Left lung (tissue), 10 donors: ENCODE results near the gene DAB2IP. TPM values are rescaled to one million over a fixed set of nuclear protein-coding genes. Genes with fewer than 3 reads are reported as not detected.

Experiments
- ATAC-seq: fragments of 200-7000 bp; cut with Tn5 transposase; one replicate; pipeline ENCODE4 v1.9.1; 2020; ENCODE audit warnings: moderate library complexity
- DNase-seq, 4 donors: peaks; one replicate each; pipeline ENCODE4 v3.0.0-alpha.2; 2013 to 2020
- H3K27ac ChIP-seq, 2 donors: fragments of 200-600 bp; sonication (generic) in 1 of 2; one replicate each; pipeline versions ENCODE4 v1.5.0 to v1.8.0; 2020 to 2021
- H3K27me3 ChIP-seq, 2 donors: fragments of 200-600 bp; sonication (generic) in 1 of 2; one replicate each; pipeline versions ENCODE4 v1.5.0 to v1.8.0; 2020 to 2021
- H3K36me3 ChIP-seq, 2 donors: fragments of 200-600 bp; sonication (generic) in 1 of 2; one replicate each; pipeline versions ENCODE4 v1.5.0 to v1.8.0; 2020 to 2021
- H3K4me1 ChIP-seq, 2 donors: fragments of 200-600 bp; one replicate each; pipeline ENCODE4 v1.8.0; 2021
- H3K4me3 ChIP-seq, 2 donors: fragments of 200-600 bp; sonication (generic) in 1 of 2; one replicate each; pipeline versions ENCODE4 v1.5.0 to v1.8.0; 2020 to 2021; ENCODE audit warnings: mild to moderate bottlenecking in 1 of 2
- H3K9me3 ChIP-seq, 2 donors: fragments of 200-600 bp; sonication (generic) in 1 of 2; one replicate each; pipeline versions ENCODE4 v1.5.0 to v1.8.0; 2020 to 2021
- intact Hi-C, 2 donors: fragments of 100-400 bp; cut with DNase I; formaldehyde crosslinking; loops; one replicate each; pipeline versions ENCODE4 v1.11.2 to v1.14.2; 2022
- polyA plus RNA-seq, 6 donors: library from polyadenylated mRNA; unstranded; fragments of 120-200 nt; gene quantifications; one replicate each; pipeline ENCODE4 v1.2.1, GENCODE V29; 2013; ENCODE audit not compliant: insufficient read length in 6 of 6
- total RNA-seq, 2 donors: library from RNA; stranded (reverse); fragmentation: NEBNext Ultra II Directional; extraction: Animal tissue kit (Norgen Biotek cat#: 25700); gene quantifications; one replicate each; pipeline ENCODE4 v1.2.1, GENCODE V29; 2021
- TF ChIP-seq, protein P1 (sequence below), 2 donors: fragments of 200-600 bp; sonication (generic) in 1 of 2; IDR thresholded peaks; one replicate each; pipeline versions ENCODE4 v1.5.0 to v1.8.0; 2021; ENCODE audit warnings: antibody characterized with exemption in 2 of 2
- donor health status: DM: no; HTN: yes; CAD: no.
- donor health status: DM: no; HTN: no; CAD: no.

The DAB2IP gene
- total and polyA plus RNA-seq, 8 donors: 25.0 to 53.4 (median 34.6) TPM

DNA sequence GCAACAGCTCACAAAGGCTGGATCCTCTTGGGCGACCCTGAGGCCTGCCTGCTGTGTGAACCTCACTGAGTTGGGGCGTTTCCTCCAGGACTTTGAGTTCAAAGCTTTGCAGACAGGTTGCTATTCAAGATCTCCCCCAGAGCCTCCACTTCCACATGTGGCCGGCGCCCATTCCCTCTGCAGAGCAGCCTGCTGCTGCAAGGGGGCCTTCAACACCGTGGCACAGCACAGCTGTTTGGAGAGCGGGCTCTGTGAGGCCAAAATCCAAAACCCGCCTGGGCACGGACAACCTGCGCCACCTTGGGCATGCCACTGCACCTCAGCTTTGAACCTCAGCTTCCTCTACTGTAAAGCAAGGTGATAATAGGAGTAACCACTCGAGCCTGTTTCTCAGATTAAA lies 160.3 kb downstream of the DAB2IP start:
- Histone ChIP-seq H3K27me3 (no peaks in the 10 kb centered on the region), H3K27ac (no peak overlapping the region), H3K4me3 (no peak overlapping the region), H3K36me3 (no peaks in the 10 kb centered on the region), H3K9me3 (no peaks in the 10 kb centered on the region), H3K4me1 (no peaks in the 10 kb centered on the region)
- ATAC-seq (no peak), DNase-seq (peak in 1 of 4 donors; percentile 71)
- intact Hi-C loops: no loop called here
- TF ChIP-seq, protein P1, sequence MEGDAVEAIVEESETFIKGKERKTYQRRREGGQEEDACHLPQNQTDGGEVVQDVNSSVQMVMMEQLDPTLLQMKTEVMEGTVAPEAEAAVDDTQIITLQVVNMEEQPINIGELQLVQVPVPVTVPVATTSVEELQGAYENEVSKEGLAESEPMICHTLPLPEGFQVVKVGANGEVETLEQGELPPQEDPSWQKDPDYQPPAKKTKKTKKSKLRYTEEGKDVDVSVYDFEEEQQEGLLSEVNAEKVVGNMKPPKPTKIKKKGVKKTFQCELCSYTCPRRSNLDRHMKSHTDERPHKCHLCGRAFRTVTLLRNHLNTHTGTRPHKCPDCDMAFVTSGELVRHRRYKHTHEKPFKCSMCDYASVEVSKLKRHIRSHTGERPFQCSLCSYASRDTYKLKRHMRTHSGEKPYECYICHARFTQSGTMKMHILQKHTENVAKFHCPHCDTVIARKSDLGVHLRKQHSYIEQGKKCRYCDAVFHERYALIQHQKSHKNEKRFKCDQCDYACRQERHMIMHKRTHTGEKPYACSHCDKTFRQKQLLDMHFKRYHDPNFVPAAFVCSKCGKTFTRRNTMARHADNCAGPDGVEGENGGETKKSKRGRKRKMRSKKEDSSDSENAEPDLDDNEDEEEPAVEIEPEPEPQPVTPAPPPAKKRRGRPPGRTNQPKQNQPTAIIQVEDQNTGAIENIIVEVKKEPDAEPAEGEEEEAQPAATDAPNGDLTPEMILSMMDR (IDR thresholded peaks at IDR 0.05): no peak

DNA sequence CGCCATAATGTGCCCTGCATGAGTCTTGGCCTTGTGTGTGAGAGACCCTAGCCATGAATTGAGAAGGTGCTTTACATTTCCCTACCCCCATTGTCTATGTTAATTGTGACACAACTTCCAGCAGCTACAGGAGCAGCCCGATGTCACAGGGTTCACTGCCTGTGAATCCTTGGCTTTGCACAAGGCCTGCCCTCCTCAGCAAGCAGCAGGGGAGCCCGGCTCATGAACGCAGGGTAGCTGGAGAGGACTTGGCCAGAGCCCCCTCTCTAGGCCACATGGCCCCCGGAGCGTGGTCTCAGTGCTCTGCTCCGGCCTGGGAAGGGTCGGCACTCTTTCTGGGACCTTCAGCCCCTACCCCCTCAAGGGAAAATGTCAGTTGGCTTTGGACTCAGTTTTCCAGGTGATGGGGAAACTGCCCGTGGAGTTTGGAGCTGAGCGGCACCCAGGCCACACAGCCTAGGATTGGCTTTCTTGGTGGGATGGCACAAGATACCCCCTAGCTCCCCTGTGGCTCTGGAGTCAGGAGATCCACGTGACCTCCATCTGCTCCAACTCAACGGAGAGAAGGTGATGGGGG lies 160.8 kb downstream of the DAB2IP start:
- H3K36me3 ChIP-seq: no peaks in the 10 kb centered on the region
- TF ChIP-seq, protein P1 (IDR thresholded peaks at IDR 0.05): no peak
- no peak overlapping the region for H3K27ac ChIP-seq
- no peaks in the 10 kb centered on the region for H3K9me3 ChIP-seq
- intact Hi-C loops: no loop called here
- no peaks in the 10 kb centered on the region for H3K27me3 ChIP-seq
- H3K4me1 ChIP-seq: no peaks in the 10 kb centered on the region
- DNase-seq (peak in 1 of 4 donors; percentile 57), ATAC-seq (no peak)
- no peak overlapping the region for H3K4me3 ChIP-seq

DNA sequence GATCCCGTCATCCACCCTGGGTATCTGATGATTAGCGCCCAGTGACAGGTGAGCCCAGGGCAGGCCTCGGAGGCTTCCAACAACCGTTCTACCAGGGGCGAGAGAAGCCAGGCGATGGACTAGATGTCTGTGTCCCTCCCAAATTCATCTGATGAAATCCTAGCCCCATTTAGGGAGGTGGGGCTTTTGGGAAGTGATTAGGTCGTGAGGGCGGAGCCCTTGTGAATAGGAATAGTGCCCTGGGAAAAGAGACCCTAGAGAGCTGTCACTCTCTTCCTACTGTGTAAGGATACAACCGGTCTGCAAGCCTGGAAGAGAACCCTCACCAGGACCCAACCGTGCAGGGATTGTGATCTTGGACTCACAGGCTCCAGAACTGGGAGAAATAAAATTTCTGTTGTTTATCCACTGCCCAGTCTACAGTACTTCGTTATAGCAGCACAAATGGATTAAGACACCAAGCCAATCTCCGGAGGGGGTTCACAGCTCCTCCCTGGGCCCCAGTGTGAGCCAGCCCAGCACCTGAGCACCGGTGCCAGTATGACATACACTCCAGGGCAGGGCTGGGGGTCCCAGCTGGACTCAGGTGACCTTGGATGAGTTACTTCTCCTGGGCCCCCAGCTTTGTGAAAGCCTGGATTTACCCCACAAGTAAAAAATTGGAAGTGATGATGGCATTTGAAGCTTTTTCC lies 162.2 kb downstream of the DAB2IP start:
- Histone ChIP-seq H3K4me3 (no peak overlapping the region), H3K4me1 (no peaks in the 10 kb centered on the region), H3K9me3 (no peaks in the 10 kb centered on the region), H3K27ac (no peak overlapping the region), H3K27me3 (no peaks in the 10 kb centered on the region), H3K36me3 (no peaks in the 10 kb centered on the region)
- ATAC-seq: no peak
- TF ChIP-seq, protein P1 (IDR thresholded peaks at IDR 0.05): no peak
- intact Hi-C loops: no loop called here
- DNase-seq: no peak

DNA sequence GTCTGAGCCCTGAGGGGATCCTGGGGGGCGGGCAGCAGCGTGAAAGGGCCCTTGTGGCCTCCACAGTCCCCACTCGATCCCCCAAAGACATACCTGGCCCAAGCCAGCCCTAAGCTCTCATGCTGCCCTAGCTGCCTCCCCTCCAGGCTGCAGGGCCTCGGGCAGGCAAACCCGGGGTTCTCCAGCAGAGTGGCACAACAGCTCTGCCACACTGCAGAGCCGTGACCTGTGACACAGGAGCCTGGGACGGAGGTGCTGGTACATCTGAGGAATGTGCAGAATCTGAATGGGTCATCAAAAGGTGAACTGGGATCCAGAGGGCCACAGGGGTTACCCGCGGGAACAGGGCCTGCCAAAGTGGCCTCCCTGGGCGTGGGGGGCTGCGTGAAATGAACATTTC lies 163.2 kb downstream of the DAB2IP start:
- H3K4me3 ChIP-seq: no peak overlapping the region
- H3K4me1 ChIP-seq: no peaks in the 10 kb centered on the region
- TF ChIP-seq, protein P1 (IDR thresholded peaks at IDR 0.05): no peak
- H3K36me3 ChIP-seq: no peaks in the 10 kb centered on the region
- no peak overlapping the region for H3K27ac ChIP-seq
- H3K27me3 ChIP-seq: no peaks in the 10 kb centered on the region
- ATAC-seq (no peak), DNase-seq (no peak)
- intact Hi-C loops: no loop called here
- H3K9me3 ChIP-seq: no peaks in the 10 kb centered on the region

DNA sequence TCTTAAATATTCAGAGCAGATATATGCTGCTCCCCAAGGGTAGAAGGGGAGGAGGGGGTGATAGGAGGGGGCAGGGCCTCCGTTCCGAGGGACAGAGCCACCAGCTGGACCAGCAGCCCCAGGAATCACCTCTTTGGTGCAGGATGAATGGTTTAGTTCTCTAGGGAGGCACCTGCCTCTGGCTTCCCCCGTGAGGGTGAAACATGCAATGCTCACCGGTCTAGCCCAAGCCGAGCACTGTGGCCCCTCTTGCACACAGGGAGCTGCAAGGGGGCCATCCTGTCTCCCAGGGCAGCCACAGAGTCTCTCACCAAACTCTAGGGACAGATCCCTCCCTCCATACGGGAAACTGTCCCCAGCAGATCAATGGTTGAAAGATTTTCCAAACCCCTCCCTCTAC lies 163.7 kb downstream of the DAB2IP start:
- intact Hi-C loops: no loop called here
- Histone ChIP-seq H3K36me3 (no peaks in the 10 kb centered on the region), H3K4me3 (no peak overlapping the region), H3K9me3 (no peaks in the 10 kb centered on the region), H3K4me1 (no peaks in the 10 kb centered on the region), H3K27ac (no peak overlapping the region), H3K27me3 (no peaks in the 10 kb centered on the region)
- TF ChIP-seq, protein P1 (IDR thresholded peaks at IDR 0.05): no peak
- no peak for DNase-seq
- ATAC-seq: no peak
